Stimulated activated CD4-positive, alpha-beta T cell treated with anti-CD3 and anti-CD28 coated beads, Interleukin-12 subunit alpha, Interleukin-12 subunit beta, amount 100 ng/mL, for 48 hours (primary cell): ENCODE measurements around the gene MACIR.

ENCODE experiments used
- DNase-seq, 3 donors: peaks; one replicate each; pipeline ENCODE4 v3.0.0-alpha.2; 2020; ENCODE audit warnings: low read depth in 2 of 3, low spot score in 1 of 3

Gene MACIR

GRCh38 chr5:103244398-103244797, 14.2 kb upstream of the MACIR start:
- no peak for DNase-seq

- DNase-seq = no peak
These were observed 12.8 kb upstream of the MACIR start for GRCh38 chr5:103245761-103246160.

GRCh38 chr5:103247118-103247517, 11.4 kb upstream of the MACIR start:
- no peak for DNase-seq

GRCh38 chr5:103249068-103249467, 9.5 kb upstream of the MACIR start:
- no peak for DNase-seq

- no peak for DNase-seq
These were observed 3.6 kb upstream of the MACIR start for GRCh38 chr5:103254921-103255320.

- no peak for DNase-seq
These were observed 2.9 kb upstream of the MACIR start for GRCh38 chr5:103255691-103256090.

- DNase-seq = no peak
These were observed 2.4 kb upstream of the MACIR start for GRCh38 chr5:103256178-103256577.

GRCh38 chr5:103258957-103259704, 568 bp downstream of the MACIR start:
- peak; percentile 23 to 54 (median 26) for DNase-seq

GRCh38 chr5:103259705-103260355, 1.3 kb downstream of the MACIR start:
- DNase-seq = peak in 1 of 3 donors; percentile 9

GRCh38 chr5:103260951-103261350, 2.4 kb downstream of the MACIR start:
- no peak for DNase-seq

- no peak for DNase-seq
These were observed 3.9 kb downstream of the MACIR start for GRCh38 chr5:103262422-103262871.

- DNase-seq = no peak
These were observed 4.5 kb downstream of the MACIR start for GRCh38 chr5:103263054-103263453.

- no peak for DNase-seq
These were observed 5.9 kb downstream of the MACIR start for GRCh38 chr5:103264508-103264907.

- no peak for DNase-seq
These were observed 12.0 kb downstream of the MACIR start for GRCh38 chr5:103270581-103270980.

- DNase-seq = no peak
These were observed 13.2 kb downstream of the MACIR start for GRCh38 chr5:103271570-103272289.

- DNase-seq = no peak
These were observed 13.8 kb downstream of the MACIR start for GRCh38 chr5:103272377-103272776.

GRCh38 chr5:103273952-103274351, 15.4 kb downstream of the MACIR start:
- DNase-seq = no peak

GRCh38 chr5:103275851-103276250, 17.3 kb downstream of the MACIR start:
- DNase-seq = no peak

GRCh38 chr5:103280967-103281366, 22.4 kb downstream of the MACIR start:
- DNase-seq = no peak

GRCh38 chr5:103283120-103283519, 24.6 kb downstream of the MACIR start:
- no peak for DNase-seq

GRCh38 chr5:103283869-103284268, 25.3 kb downstream of the MACIR start:
- DNase-seq = no peak

GRCh38 chr5:103286622-103287021, 28.1 kb downstream of the MACIR start:
- no peak for DNase-seq
